Esophagus muscularis mucosa (tissue), 4 donors: Measurements from ENCODE around the gene NUDT14.

ENCODE experiments used
- EP300 ChIP-seq: sonication (generic); formaldehyde crosslinking; IDR thresholded peaks from one replicate; pipeline ENCODE4 v1.6.1; 2017; ENCODE audit warnings: antibody characterized with exemption
- POLR2A ChIP-seq: fragments of 450-650 bp; IDR thresholded peaks from one replicate; pipeline ENCODE4 v1.6.1; 2017; ENCODE audit warnings: antibody characterized with exemption, moderate library complexity, mild to moderate bottlenecking, low read depth
- TF ChIP-seq, protein P1 (sequence below), 3 experiments: fragments of 200-600 bp in 2 of 3; fragments of 450-650 bp in 1 of 3; sonication (generic) in 2 of 3; IDR thresholded peaks; one replicate each; pipeline ENCODE4 v1.5.1; 2017 to 2019; ENCODE audit warnings: antibody characterized with exemption in 3 of 3, mild to moderate bottlenecking in 2 of 3, moderate library complexity in 1 of 3

DNA sequence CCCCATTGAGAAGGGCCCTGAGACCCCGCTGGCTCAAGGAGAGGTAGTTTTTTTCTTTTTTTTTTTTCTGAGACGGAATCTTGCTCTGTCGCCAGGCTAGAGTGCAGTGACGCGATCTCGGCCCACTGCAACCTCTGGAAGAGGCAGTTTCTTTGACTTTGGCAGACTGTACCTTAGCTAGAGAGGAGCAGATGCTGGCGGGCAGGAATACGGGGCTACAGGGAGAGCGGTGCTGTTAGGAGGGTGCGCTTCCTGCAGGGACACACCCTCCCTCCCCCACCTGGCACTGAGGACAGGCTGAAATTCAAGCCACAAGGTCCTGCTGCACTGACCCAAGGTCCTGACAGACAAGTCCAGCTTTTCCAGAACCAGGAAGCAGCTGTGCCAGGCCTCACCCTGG is 32.2 kb upstream of the NUDT14 start:
- TF ChIP-seq POLR2A (no peak), EP300 (no peak)
- TF ChIP-seq, protein P1, sequence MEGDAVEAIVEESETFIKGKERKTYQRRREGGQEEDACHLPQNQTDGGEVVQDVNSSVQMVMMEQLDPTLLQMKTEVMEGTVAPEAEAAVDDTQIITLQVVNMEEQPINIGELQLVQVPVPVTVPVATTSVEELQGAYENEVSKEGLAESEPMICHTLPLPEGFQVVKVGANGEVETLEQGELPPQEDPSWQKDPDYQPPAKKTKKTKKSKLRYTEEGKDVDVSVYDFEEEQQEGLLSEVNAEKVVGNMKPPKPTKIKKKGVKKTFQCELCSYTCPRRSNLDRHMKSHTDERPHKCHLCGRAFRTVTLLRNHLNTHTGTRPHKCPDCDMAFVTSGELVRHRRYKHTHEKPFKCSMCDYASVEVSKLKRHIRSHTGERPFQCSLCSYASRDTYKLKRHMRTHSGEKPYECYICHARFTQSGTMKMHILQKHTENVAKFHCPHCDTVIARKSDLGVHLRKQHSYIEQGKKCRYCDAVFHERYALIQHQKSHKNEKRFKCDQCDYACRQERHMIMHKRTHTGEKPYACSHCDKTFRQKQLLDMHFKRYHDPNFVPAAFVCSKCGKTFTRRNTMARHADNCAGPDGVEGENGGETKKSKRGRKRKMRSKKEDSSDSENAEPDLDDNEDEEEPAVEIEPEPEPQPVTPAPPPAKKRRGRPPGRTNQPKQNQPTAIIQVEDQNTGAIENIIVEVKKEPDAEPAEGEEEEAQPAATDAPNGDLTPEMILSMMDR (IDR thresholded peaks at IDR 0.05): no peak
